Spleen (tissue), 7 donors: ENCODE measurements around the gene USP20.

Experiments used
- POLR2A ChIP-seq, 3 donors: fragments of 450-650 bp; IDR thresholded peaks; one replicate each; pipeline ENCODE4 v1.5.1; 2017; ENCODE audit warnings: antibody characterized with exemption in 3 of 3, mild to moderate bottlenecking in 1 of 3
- POLR2AphosphoS5 ChIP-seq, 3 donors: sonication (generic); formaldehyde crosslinking; IDR thresholded peaks; one replicate each; pipeline ENCODE4 v1.5.1; 2017; ENCODE audit warnings: antibody characterized with exemption in 3 of 3
- TF ChIP-seq, protein P1 (sequence below), 11 experiments: fragments of 200-600 bp in 7 of 11; fragments of 450-650 bp in 4 of 11; sonication (generic) in 4 of 11; IDR thresholded peaks in 8 of 11; conservative IDR thresholded peaks in 3 of 11; 1 replicate in 7 of 11; 2 replicates in 4 of 11; pipeline versions ENCODE4 v1.4.0 to v1.8.0; 2016 to 2021; ENCODE audit warnings: antibody characterized with exemption in 11 of 11, inconsistent platforms in 4 of 11, mild to moderate bottlenecking in 1 of 11
- donor health status: DM: no; HTN: no; CAD: no; lungs with moderate emphysema.
- donor health status: DM: no; HTN: no; CAD: no.
- donor health status: DM: no; HTN: no; CAD: no.

DNA sequence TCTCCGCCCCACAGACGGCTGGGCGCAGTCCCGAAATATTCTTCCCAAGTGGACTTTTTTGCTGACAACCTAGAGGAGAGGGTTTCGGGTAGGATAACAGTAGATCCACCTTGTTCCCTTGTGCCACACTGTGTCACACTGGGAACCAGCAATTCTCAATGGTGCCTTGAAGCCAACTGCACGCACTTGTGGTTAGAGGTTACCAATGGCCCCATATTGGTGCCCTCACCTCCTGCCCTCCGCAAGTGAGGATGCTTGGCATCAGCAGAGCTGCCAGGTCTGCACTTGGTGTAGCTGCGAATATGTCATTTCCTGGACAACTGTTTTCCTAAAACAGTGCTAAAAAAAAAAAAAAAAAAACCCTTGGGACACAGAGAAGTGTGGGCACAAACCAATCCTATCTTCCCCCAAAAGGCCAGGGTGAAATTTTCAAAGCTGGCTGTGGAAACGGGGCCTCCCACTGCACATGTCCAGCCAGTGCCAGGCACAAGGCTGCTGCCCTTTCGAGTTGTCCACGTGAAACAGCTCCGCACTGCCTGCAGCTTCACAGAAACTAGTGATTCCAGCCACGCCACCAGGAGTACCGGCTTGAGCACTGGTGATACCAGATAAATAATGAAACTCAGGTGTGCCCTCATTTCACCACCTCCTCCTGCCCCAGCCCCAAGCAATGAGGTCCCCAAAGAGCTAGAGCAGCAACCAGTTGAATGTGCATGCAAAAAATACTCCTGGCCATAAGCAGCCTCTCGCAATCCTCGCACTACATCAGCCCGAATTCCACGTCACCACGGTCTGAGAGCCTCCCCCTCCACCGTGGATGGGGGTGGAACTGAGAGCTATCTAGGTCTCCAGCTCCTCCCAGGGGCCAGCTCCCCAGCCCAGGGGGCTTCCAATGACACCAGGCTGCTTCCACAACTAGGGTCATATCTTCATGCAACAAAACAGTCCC, 51.2 kb downstream of the USP20 start:
- TF ChIP-seq, protein P1, sequence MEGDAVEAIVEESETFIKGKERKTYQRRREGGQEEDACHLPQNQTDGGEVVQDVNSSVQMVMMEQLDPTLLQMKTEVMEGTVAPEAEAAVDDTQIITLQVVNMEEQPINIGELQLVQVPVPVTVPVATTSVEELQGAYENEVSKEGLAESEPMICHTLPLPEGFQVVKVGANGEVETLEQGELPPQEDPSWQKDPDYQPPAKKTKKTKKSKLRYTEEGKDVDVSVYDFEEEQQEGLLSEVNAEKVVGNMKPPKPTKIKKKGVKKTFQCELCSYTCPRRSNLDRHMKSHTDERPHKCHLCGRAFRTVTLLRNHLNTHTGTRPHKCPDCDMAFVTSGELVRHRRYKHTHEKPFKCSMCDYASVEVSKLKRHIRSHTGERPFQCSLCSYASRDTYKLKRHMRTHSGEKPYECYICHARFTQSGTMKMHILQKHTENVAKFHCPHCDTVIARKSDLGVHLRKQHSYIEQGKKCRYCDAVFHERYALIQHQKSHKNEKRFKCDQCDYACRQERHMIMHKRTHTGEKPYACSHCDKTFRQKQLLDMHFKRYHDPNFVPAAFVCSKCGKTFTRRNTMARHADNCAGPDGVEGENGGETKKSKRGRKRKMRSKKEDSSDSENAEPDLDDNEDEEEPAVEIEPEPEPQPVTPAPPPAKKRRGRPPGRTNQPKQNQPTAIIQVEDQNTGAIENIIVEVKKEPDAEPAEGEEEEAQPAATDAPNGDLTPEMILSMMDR (IDR thresholded peaks at IDR 0.05 in 8 of 11, conservative IDR thresholded peaks at IDR 0.05 in 3 of 11), result no peak
- peak; percentile 14 to 64 (median 48) for TF ChIP-seq POLR2AphosphoS5 (IDR thresholded peaks at IDR 0.05)
- no peak for TF ChIP-seq POLR2A (IDR thresholded peaks at IDR 0.05)
